SK-N-SH (cell line): Measurements from ENCODE around the gene SPIC.

Experiments
- EP300 ChIP-seq, 2 experiments: IDR thresholded peaks; 2 replicates each; pipeline versions ENCODE4 v1.4.0 to v1.6.1; 2012; ENCODE audit warnings: borderline replicate concordance in 1 of 2, low read depth in 1 of 2, low read length in 1 of 2
- MXI1 ChIP-seq: IDR thresholded peaks from 2 replicates; pipeline ENCODE4 v1.6.1; 2012; ENCODE audit warnings: mild to moderate bottlenecking, low read depth, low read length, improper control_type of control experiment
- POLR2AphosphoS5 ChIP-seq: IDR thresholded peaks from 2 replicates; pipeline ENCODE4 v1.6.1; 2012; ENCODE audit warnings: low read depth, low read length
- TAF1 ChIP-seq: IDR thresholded peaks from 2 replicates; pipeline ENCODE4 v1.6.1; 2012; ENCODE audit warnings: low read depth, mild to moderate bottlenecking, low read length, moderate library complexity, borderline replicate concordance
- YY1 ChIP-seq: IDR thresholded peaks from 2 replicates; pipeline ENCODE4 v1.4.0; 2012; ENCODE audit warnings: low read depth, mild to moderate bottlenecking
- TF ChIP-seq, protein P1 (sequence below): IDR thresholded peaks from 2 replicates; pipeline ENCODE4 v1.4.0; 2012; ENCODE audit warnings: low read depth, borderline replicate concordance

DNA sequence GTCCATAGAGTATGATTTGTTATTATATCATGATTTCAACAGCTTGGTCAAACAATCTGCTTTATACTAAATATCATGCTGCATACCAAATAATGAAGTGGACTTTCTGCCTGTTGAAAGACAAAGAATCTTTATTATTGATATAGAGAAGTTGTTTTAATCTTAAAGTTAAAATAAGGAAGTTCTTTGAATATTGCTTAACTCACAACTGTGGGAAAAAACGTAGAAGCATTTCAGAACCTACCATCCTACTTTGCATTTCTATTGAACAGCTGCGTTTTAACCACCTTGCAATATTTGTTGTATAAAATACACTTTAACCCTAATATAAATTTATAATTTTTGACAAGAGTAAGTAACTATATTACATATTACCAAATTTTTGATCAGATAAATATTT, 44.7 kb upstream of the SPIC start:
- TF ChIP-seq EP300 (IDR thresholded peaks at IDR 0.05; ENCODE audit: borderline replicate concordance in 1 of 2, low read depth in 1 of 2, low read length in 1 of 2): no peak
- no peak for TF ChIP-seq YY1
- TF ChIP-seq, protein P1, sequence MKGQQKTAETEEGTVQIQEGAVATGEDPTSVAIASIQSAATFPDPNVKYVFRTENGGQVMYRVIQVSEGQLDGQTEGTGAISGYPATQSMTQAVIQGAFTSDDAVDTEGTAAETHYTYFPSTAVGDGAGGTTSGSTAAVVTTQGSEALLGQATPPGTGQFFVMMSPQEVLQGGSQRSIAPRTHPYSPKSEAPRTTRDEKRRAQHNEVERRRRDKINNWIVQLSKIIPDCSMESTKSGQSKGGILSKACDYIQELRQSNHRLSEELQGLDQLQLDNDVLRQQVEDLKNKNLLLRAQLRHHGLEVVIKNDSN: no peak
- TF ChIP-seq POLR2AphosphoS5: no peak
- no peak for TF ChIP-seq MXI1
- TF ChIP-seq TAF1: no peak
